NCI-H510A treated with DMSO at 0.1 percent for 48 hours (cell line): ENCODE results near the gene ZNF407.
A peak's percentile ranks its signal among the peaks of the same experiment; 100 is the strongest.

ENCODE experiments used
- DNase-seq: peaks from one replicate; lab custom pipeline; 2025; lab: John Stamatoyannopoulos, UW

Gene ZNF407

GRCh38 chr18:74880706-74881278 lies 283.1 kb downstream of the ZNF407 start:
- no peak for DNase-seq

- peak; percentile 97 for DNase-seq
These were observed 294.5 kb downstream of the ZNF407 start for GRCh38 chr18:74892066-74892627.

DNA sequence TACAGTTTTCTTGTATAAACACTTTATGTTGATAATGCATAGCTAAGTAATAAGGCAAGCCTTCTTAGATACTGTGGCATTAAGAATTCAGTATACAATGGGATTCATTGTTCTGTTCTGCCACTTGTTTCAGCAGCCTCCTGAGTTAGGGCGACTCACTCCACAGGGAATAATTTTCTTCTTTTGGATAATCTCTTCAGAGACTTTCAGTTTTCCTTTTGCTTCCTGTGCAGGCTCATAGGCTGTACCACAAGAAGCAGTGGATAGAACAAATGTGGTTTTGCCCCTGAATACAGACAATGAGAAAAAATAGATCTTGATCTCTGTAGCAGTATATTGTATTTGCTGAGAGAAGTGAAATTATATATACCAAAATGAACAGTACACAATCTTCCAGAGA lies 298.0 kb downstream of the ZNF407 start:
- DNase-seq: no peak

- peak; percentile 98 for DNase-seq
These were observed 298.8 kb downstream of the ZNF407 start for GRCh38 chr18:74896390-74896991.

GRCh38 chr18:74897971-74898657 lies 300.4 kb downstream of the ZNF407 start:
- peak; percentile 65 for DNase-seq

DNA sequence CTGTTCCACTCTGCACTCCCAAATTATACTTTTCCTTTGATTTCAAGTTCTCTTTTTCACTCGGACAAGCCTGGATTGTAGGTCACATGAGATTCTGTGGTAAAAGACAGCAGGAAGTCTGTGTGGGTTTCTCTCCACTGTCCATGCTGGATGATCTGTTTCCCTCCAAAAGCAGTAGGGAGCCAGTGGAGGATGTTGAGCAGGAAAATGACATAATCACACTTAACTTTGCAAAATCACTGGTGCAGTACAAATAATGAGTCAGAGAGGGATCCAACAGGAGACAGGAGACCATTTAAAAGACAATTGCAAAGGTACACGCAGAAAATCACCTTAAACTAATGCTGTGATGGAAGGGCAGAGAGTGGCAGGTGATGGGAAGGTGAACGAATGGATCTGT lies 301.3 kb downstream of the ZNF407 start:
- peak; percentile 71 for DNase-seq

DNA sequence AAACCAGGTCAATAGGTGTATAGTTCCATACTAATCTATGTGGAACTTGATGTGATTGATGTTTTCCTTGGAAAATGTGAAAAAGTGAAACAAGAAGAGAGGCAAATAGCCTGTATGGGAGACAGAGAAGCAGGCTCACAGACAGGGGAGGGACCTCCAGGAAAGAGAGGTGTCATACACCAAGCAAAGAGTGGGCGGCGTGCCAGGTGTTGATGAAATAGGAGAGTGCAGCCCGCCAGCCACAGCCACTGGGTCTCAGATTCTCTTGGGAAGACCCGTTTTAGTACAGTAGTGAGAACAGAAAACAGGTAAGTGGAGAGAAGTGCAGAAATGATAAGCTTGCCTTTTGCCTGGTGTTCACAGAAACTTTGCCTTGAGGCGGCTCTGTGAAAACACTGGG lies 301.9 kb downstream of the ZNF407 start:
- DNase-seq: peak; percentile 94

- no peak for DNase-seq
These were observed 303.9 kb downstream of the ZNF407 start for GRCh38 chr18:74901362-74902146.

DNA sequence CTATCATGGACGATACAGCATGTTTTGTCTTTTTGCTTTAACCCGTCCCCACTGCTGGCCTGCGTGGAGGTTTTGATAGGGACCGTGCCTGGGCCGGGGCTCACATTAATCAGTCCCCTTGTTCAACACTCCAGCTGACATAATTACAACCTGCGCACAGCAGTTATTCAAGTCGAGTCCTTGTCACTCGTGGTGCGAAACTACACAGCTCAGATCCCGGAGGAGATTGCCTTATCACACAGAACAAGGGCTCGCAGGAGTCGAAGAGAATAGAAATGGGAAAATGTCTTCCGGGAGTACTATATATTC lies 304.4 kb downstream of the ZNF407 start:
- no peak for DNase-seq

- peak; percentile 94 for DNase-seq
These were observed 307.6 kb downstream of the ZNF407 start for GRCh38 chr18:74905247-74905646.

- peak; percentile 74 for DNase-seq
These were observed 308.5 kb downstream of the ZNF407 start for GRCh38 chr18:74906184-74906583.

GRCh38 chr18:74914052-74914591 lies 316.5 kb downstream of the ZNF407 start:
- no peak for DNase-seq

DNA sequence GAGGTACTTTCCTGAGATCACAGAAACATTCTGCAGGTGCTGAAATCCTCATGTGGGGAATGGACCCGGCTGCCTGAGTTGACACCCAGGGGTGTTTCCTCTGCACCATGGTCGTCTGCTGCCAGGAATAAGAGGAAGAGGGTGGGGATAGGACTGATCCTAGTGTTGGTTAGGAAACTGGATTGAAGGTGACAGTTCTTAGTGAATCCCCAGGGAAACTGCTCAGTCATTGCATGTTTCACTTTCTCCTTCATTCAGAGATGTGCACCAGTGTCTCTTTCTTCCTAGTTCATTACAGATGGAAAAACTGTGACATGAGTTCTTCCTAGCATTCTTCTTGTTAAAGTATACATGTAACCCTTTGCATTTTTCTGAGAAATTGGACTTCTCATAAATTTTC lies 317.0 kb downstream of the ZNF407 start:
- DNase-seq: no peak

DNA sequence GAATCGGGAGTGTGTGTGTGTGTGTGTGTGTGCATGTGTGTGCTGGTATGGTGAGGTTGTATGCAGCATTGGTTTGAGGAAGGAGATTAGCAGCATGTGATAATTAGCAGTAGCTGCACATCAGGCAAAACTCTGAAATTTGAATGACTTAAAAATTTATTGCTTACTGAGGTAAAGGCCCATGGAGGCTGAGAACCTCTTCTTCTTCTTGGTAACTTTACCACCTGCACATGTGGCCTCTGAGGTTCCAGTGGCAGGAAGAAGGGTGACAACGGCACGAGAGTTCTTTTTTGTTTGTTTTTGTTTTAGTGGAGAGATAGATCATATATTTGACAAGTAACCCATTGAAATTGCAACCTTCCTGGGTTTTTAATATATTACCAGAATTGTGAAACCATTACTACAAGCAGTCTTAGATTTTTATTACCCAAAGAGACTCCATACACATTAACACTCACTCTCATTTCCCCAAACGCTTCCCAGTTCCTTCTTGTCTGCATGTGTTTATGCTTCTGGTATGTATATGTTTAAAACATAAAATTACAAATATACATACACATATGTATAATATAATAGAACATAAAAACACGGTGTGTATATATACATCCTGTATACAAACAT lies 319.2 kb downstream of the ZNF407 start:
- DNase-seq: peak; percentile 42

DNA sequence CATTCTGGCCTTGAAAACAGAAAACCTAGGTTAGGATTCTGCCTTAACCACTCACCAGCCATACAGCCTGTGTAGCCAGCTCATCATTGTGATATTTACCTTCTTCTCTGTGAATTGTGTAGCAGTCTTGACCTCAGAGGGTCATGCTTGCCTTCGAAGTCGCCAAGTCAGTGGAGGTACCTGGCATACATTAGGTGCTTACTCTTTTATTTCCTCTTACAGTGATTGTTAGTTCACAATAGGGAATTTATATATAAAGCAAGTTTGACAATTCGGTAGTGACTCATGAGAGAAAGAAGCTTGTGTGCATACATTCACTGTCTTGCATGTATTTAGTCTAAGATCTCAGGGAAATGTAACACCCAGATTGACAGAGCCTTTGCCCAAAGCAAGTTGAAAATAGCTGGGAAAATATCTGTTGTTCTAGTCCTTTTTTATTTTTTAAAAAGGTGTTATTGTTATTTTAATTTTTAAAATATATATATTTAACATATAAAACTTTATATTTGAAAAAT lies 320.7 kb downstream of the ZNF407 start:
- no peak for DNase-seq

GRCh38 chr18:74921057-74921820 lies 323.6 kb downstream of the ZNF407 start:
- no peak for DNase-seq

GRCh38 chr18:74926051-74926450 lies 328.4 kb downstream of the ZNF407 start:
- DNase-seq: no peak

- DNase-seq: no peak
These were observed 330.7 kb downstream of the ZNF407 start for GRCh38 chr18:74928194-74928968.

DNA sequence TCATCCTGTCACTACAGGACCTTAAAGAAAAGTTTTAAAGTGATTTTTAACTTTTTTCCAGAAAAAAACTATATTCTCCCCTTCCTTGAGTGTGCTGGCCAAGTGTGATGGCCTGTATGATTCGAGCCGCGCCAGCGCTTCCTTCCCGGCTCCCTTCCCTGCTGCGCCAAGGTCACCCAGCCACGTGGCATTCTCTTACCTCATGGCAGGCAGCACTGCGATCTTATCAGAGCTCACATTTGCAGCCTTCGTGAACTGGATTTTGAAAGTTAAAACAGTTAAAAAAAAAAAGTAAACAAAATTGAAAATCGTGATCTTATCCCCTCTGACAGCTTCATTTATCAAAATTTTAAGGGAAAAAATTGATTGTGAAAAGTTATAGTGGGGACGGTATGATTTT lies 331.4 kb downstream of the ZNF407 start:
- no peak for DNase-seq

- no peak for DNase-seq
These were observed 332.9 kb downstream of the ZNF407 start for GRCh38 chr18:74930616-74931015.
